ENCODE data around the gene SDC1.
A peak's percentile ranks its signal among the peaks of the same experiment; 100 is the strongest.

SDC1 gene

GRCh38 chr2:20168727-20169696 lies 55.9 kb downstream of the SDC1 start:
- DNase-seq: no peak

GRCh38 chr2:20168048-20168726 lies 56.7 kb downstream of the SDC1 start:
- DNase-seq: no peak

GRCh38 chr2:20167356-20167755 lies 57.6 kb downstream of the SDC1 start:
- DNase-seq: no peak

GRCh38 chr2:20165677-20166509 lies 59.0 kb downstream of the SDC1 start:
- no peak for DNase-seq

- no peak for DNase-seq
Measured at GRCh38 chr2:20164734-20165478, 60.0 kb downstream of the SDC1 start.

GRCh38 chr2:20164061-20164733 lies 60.7 kb downstream of the SDC1 start:
- peak; percentile 33 for DNase-seq

- no peak for DNase-seq
Measured at GRCh38 chr2:20159411-20160070, 65.4 kb downstream of the SDC1 start.

- no peak for DNase-seq
Measured at GRCh38 chr2:20157193-20157891, 67.6 kb downstream of the SDC1 start.

GRCh38 chr2:20156836-20157192 lies 68.1 kb downstream of the SDC1 start:
- no peak for DNase-seq

- DNase-seq: no peak
Measured at GRCh38 chr2:20156076-20156759, 68.7 kb downstream of the SDC1 start.

GRCh38 chr2:20153131-20153851 lies 71.6 kb downstream of the SDC1 start:
- DNase-seq: no peak

- DNase-seq: peak; percentile 10
Measured at GRCh38 chr2:20150806-20151571, 73.9 kb downstream of the SDC1 start.
